NCI-H82 (cell line): ENCODE results near the gene P2RX1.

ENCODE experiments used
- DNase-seq: peaks from one replicate; lab custom pipeline; 2025; lab: John Stamatoyannopoulos, UW

The P2RX1 gene

DNA sequence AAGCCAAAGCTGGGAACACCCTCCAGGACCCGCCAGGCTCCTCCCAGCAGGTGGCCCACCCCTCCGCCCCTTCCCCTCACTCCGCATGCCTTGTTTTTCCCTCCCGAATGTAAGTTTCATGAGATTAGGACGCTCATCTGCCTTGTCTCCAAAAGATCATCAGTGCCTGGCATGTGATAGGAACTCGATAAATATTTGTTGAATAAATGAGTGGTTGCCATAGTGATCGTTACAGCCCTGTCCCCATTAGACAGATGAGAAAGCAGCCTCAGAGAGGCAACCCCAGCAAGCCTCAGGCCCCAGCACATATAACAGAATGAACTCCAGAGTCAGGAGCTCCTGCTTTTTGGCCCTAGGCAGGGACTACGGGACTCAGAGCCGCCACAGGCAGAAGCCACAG, 28.5 kb downstream of the P2RX1 start:
- peak; percentile 73 for DNase-seq

DNA sequence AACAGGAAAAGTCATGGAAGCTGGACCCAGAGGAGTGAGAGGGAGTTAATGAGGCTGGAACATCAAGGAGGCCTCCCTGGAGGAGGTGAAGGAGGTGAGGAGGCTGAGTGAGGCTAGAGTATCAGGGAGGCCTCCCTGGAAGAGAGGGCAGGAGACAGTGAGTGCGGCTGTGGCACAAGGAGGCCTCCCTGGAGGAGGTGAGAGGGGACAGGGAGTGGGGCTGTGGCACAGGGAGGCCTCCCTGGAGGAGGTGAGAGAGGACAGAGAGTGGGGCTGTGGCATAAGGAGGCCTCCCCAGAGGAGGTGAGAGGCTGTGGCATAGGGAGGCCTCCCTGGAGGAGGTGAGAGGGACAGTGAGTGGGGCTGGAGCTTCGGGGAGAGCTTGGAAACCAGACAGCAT, 28.9 kb downstream of the P2RX1 start:
- no peak for DNase-seq

DNA sequence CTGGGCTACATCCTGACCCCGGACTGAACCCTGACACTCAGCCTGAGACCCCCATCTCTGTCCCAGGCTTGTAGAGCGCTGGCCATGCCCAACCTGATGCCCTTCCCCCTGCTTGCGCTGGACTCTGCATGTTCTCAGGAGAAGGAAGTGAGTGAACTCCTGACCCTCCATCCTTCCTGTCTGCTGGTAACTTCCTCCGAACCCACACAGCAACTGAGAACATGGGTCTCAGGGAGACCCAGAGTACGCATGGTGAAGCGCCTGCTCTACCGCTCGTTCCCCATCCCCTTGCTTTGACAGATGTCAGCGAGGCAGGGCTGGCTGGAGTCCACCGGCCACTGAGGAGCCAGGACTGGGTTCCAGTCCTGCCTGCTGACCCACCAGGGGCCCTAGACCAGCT, 29.5 kb downstream of the P2RX1 start:
- DNase-seq: no peak

DNA sequence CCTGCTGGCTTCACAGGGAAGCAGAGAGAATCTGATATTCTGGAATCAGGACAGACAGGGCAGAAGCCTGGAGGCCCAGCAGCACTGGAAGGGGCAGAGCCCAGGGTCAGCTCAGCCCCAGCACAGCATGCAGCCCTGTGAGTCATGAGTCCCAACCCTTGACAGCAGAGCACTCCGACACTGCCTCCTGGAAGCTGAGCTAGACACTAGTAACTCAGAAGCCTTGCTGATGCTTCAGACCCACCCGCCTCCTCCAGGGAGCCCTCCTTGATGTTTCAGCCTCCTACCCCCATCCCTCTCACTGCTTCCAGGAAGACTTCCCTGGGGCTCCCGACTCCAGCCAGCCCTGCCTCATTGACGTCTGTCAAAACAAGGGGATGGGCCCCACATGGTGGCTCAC, 30.3 kb downstream of the P2RX1 start:
- no peak for DNase-seq

DNA sequence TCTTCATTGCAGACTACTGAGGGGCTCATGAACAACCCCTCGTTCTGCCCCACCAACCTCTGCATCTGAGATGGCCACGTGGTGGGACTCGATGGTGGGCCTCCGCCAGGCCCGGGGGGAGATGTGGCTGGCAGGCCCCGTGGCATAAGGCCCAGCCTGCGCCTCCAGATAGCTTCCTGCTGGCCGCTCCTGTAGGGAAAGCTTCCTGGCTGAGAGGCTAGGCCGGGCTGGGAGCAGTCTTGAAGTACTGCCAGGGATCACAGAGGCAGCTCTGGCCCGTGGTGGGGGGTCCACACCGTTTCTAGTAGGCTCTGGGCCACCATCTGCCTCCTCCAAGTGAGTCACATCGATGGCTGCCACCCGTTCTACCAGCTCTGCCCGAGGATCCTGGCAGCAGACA, 31.0 kb downstream of the P2RX1 start:
- DNase-seq: no peak

DNA sequence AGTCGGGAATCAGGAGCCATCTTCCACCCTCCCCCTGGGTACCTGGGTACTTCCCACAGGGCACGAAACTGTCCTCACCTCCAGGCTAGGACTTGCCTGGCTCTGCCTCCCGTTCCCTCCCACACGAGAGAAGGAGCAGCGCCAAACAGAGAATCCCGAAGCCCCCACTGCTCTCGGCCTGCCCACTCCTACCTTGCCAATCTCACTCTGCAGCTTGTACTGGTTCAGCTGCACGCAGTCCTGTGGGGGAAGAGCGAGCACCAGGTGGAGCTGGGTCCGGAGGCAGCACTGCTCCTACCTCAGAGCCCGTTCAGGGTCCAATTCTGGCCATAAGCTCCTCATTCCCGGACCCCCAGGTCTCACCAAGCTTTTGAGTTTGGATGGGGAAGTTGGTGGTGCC, 32.1 kb downstream of the P2RX1 start:
- no peak for DNase-seq

DNA sequence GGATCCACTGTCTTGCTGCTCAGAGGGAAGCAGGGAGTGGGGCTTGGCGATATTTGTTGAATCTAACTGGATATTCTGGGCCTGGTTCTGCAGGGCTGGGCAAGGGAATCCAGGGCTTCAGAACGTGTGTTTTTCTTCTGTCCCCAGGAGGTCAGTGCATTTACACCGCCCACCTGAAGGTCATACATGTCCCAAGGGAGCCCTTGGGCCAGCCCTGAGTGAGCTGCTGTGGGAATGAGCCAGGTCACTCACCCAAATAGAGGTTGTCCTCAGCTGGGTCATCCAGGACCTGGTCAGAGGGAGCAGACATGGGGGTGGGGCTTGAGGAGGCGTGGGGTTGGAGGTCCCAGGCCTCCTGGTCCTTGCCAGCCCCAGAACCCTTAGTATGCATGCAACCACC, 34.0 kb downstream of the P2RX1 start:
- no peak for DNase-seq

DNA sequence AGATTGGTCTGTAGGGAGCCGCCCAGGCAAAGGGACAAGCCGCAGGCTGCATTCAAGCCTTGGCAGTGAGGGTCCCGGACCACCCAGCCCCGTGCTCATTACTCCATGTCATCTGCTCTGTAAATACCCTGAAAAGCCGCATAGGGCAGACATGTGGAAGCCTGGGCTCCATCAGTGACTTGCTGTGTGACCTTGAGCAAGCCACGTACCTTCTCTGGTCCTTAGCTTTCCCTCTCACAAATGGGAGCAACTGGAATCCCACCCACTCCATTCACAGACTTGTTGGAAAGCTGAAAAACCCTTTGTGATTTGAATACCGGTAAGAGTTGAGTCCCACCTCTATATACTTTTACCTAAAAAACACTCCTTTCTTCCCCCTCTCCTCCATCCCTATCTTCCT, 35.3 kb downstream of the P2RX1 start:
- DNase-seq: no peak

DNA sequence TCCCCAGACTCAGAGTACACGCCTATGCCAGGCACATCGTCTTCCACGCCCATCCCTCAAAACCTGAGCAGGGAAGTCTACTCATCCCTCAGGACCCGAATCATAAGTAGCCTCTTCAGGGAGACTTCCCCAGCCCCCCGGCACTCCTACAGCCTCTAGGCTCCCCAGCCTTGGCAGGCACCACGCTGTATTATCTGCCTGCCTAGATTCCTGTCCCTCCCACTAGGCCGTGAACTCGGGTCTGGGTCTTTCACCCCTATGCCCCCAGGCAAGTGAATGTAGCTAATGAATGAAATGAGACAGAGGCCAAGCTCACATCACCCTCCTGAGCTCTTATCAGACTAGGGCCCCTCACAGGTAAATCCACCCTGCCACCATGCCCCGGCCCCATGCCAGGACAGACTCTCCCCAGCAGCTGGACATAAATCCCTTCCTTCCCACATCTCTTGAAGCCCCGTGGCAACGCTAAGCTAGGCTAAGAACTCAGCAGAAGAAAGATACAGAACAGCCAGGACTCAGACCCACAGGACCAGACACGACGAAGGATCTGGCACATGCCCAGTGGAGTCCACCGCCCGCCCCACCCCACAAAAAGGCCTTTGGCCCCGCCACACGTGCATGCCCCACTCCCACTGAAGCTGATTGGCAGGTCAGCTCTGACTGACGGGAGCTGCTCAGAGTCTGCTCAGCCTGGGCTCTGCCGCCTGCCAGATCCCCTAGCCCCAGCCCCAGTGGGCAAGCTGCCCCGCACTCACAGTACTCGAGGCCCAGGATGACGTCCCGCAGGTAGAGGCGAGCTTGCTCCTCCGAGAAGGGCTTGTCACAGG, 36.5 kb downstream of the P2RX1 start:
- DNase-seq: peak; percentile 94

DNA sequence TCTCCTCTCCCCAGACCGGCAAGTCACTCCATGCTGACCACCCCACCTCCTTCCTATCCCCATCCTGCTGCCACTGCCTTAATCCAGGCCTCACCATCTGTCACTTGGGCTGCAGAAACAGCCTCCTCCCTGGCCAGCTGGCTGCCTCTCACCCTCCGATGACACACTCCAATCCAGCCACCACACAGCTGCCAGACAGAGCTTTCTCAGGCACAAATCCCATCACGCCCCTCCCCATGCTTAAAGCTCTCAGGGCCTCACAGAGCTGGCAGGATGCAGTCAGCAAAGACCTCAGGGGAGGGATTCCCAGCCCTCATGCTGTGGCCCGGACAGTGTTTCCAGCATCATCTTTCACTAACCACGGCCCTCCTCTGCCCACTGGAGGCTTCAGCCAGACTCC, 37.1 kb downstream of the P2RX1 start:
- peak; percentile 100 for DNase-seq

DNA sequence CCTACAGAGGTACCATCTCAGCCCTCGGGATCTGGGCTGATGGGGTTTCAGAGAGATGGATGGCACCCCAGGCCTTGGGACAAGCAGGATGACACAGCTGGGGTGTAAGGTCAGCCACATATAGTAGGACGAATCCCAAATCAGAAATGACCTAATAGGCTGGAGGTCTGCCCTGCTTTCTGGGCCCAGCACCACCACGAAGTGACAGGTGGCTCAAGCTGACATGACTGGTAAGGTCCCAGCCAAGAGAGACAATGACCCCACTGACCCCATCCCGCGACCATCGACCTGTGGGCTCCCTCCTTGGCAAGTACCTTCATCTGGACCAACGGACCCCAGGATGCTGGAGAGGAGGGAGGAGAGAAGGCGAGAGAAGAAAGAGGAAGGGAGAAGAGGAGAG, 39.0 kb downstream of the P2RX1 start:
- DNase-seq: no peak

DNA sequence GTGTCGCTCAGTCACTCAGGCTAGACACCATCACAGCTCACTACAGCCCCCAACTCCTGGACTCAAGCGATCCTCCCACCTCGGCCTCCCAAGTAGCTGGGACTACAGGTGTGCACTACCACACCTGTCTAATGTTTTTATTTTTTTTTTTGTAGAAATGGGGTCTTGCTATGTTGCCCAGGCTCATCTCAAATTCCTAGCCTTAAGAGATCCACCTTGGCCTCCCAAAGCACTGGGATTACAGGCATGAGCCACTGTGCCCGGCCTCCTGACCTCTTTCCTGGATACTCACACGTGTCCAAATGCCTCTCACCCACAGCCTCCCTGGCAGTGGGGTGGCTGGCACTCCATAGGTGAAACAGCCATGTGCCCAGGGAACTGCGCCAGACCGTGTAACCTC, 40.9 kb downstream of the P2RX1 start:
- DNase-seq: no peak

DNA sequence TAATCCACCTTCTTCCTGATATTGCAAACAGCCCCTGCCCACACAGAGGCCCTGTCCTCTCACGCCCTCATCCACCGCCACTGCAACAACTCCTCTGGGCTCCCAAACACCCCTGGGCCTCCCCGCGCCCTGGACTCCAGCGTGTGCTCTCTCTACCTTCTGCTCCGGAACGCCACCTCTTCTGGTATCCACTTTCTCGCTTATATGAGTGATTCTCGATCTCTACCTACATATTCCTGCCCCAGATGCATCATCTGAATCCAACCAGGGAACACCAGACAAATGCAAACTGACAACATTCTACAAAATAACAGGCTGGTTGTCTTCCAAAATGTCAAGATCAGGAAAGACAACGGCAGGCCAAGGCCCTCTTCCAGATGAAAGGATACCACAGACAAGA, 42.4 kb downstream of the P2RX1 start:
- DNase-seq: no peak

DNA sequence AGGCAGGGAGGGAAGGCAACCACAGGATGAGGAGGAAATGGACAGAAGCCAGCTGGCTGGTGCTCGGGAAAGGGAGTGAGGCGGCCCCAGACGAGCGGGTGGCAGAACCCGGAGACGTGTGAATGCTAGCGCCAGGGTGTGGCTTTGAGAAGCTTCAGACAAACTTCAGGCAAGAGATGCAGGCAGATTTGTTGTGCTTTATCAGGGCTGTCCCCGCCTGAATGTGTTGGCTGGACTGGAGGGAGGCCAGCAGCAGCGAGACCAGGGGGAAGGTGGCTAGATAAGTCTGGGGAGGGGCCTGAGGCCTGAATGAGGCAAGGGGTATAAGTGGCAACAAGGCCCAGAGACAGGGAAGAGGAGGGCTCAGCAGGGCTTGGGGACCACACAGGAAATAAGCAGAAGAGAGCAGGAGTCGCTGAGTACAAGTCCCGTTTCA, 45.4 kb downstream of the P2RX1 start:
- DNase-seq: no peak

DNA sequence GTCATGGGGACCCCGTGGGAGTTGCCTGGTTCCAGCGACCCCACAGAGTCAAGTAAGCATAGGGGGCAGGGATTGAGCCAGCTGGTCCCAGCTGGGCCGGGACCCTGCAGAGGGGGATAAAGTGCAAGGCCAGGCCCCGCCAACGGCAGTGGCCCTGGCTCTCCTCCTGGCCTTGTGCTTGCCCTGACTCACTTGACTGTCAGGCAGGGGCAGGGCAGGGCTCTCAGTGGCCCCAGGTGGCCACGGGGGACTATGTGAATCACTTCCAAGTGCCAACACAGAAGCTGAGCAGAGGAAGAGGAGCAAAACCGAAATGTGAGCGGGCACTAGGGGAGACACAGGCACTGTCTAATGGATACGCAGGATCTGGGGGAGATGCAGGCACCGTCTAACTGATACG, 48.7 kb downstream of the P2RX1 start:
- DNase-seq: no peak

DNA sequence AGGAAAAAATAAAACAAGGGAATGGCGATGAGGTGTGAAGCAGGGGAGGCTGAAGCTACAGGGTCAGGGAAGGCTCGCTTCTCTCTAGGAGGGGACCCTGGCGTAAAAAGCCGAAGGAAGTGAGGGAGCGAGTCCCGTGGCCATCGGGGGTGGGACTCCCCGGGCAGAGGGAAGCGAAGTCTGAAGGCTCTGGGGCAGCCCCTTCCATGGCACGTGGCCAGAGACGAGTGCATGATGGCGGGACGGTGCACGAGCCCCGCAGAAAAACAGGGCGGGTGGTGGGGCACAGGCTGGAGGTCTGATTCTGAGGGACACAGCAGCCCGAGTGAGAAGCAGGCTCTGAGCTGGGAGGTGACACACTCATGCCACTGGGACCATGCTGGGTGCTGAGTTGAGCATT, 49.2 kb downstream of the P2RX1 start:
- DNase-seq: no peak

DNA sequence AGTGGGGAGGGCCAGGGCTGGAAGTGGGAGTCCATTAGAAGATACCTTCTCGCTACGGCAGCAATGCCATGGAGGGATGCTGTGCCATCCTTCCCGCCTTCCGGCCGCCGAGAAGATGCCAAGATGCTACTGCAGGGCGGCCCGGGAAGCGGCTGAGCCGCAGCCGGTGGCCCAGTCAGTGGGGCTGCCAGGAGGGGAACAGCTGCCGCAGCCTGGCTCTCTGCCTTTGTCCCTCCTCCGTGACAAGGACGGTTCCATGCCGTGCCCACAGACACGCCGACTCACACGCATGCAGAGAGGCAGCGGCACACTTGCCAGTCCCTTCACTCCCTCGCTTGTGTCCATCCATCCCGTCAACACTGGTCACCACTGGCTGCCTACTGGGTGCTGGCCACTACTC, 50.0 kb downstream of the P2RX1 start:
- DNase-seq: no peak

DNA sequence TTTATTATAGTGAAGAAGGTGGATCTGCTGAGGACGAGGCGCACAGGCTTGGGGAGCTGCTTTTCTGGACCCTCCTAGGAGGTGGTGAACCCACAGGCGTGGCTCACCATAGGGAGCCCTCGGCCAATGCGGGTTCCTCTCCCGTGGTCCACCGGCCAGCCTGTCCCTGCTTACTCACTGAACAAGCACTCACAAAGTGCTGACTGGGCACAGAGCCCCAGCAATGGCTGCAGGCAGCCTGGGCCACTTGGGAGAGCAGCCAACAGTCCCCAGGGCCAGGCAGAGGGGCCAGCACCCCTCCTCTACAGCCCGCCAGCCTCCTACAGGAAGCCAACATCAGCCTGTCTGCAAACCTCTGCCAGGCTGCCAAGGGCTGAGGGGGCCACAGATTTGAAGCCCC, 51.1 kb downstream of the P2RX1 start:
- no peak for DNase-seq

DNA sequence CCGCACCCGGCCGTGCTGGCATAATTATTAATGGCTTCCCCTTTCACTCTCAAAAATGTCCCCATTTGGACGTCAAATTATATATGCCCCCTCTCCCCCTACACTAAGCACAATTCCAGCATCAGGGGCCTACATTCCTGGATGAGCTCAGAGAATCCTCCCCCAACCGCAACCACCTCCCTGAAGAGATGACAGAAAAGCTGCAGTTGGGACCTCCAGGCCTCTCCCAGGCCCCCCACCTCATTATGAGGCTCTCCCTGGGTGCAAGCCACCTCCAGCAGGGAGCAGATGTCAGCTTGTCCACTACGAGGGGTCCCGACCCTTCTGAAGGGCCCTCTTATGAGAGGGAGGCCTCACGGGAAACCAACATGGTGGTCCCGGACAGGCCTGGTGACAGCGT, 51.7 kb downstream of the P2RX1 start:
- DNase-seq: no peak

DNA sequence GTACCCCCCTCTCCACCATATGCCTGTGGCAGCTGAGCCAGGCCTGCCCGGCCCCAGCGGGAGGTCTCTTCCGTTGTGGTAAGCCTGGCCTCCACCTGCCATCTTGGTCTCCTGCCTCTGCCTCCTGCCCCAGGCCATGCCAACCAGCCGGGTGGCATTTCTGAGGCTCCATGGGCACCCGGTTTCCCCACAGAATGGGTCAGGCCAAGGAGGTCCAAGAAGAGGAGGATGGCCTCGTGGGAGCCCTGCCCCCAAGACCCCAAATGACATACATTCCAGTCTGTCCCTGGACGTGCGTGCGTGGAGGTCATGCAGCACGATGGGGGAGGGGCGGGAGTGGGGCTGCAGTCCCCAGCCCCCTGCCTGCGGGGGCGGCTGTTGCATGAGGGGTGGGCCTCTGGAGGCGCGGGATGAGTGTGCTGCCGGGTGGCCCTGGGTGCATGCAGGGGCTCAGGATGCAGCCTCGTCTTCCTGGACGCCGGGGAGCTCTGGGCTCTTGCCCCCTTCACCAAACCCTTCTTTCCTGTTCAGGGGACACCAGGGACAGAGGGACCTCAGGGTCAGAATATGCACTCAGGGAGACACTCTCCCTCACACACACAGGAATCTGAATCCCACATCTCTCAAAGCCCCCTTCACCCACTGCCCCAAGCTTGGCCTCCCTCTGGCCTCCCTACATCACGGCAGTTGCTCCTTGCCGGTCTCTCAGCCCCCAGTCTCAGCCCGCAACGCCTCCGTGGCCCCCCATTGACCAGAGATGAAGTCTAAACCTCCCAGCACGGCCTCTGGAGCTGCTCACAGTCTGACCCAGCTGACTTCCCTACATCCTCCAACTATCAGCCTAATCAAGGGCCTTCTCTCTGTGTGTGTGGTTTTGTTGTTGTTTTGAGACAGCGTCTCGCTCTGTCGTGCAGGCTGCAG, 54.2 kb downstream of the P2RX1 start:
- DNase-seq: no peak

DNA sequence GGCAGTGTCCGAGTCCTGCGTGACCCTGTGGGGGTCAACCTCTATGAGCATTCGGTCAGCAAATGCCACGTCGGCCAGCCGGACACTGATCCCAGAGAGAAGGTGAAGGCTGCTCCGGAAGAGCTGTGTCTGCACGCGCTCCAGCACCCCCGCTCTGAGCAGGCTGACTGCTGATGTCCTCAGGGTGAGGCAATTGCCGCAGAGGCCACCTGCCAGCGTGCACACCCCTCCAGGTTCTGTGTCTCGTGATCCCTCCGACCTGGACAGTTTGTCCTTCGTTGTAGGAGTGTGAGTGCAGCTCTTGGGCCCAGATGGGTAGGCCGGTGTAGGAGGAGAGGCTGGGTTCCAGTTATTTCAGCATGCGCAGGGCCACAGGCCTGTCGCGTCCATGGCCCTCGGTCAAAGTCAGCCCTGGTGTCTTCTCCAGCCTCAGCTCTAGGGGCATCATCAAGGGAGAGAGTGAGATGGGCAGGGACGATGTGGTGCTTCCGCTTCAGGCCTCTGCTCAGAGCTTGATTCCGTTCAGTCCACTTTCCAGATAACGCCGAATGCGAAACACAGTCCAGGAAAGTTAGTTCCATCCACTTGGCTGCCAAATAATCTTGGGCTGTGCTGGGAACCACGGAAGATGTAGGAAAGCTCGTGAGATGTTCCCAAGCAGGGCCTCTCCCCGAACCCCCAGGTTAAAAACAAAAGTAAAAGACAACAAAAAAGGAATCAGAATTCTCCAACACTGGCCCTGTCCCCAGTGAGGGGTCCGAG, 55.1 kb downstream of the P2RX1 start:
- no peak for DNase-seq

DNA sequence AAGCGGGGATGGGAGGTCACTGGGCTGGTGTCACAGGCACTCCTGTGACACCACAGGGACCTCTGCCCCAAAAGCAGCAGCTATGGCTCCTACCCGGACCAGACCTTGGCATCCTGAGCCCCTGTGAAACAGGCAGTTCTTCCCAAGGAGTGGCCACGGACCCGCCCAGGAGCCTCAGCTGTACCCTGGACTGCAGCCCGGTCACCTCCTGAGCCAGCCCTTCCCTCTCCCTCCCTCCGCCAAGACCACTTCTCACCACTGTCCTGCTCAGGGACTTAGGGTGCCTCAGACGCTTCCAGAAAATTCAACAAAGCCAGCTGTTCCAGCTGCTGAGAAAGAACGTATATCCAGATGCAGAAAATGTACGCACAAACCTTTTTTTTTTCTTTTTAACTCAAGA, 56.3 kb downstream of the P2RX1 start:
- DNase-seq: no peak
